Endodermal cell (in vitro differentiated cells): Measurements from ENCODE around the gene IDE. TPM values are rescaled to one million over a fixed set of nuclear protein-coding genes. Genes with fewer than 3 reads are reported as not detected.

Source experiments
- DNase-seq: peaks from one replicate; pipeline ENCODE4 v3.0.0-alpha.2; 2017
- H3K27ac ChIP-seq: 2 replicates; pipeline ENCODE4 v1.5.1; 2013; ENCODE audit warnings: mild to moderate bottlenecking, low read depth, low read length, moderate library complexity
- H3K27me3 ChIP-seq: 2 replicates; pipeline ENCODE4 v1.6.1; 2013; ENCODE audit warnings: mild to moderate bottlenecking, low read length, moderate library complexity; ENCODE audit not compliant: insufficient read depth, control insufficient read depth, poor library complexity, severe bottlenecking
- H3K36me3 ChIP-seq: 2 replicates; pipeline ENCODE4 v1.7.0; 2013; ENCODE audit warnings: mild to moderate bottlenecking, low read length, moderate library complexity; ENCODE audit not compliant: control insufficient read depth, insufficient read depth
- H3K4me1 ChIP-seq: one replicate; pipeline ENCODE4 v1.7.0; 2013; ENCODE audit warnings: low read length; ENCODE audit not compliant: control insufficient read depth, insufficient read depth
- H3K4me3 ChIP-seq: 2 replicates; pipeline ENCODE4 v1.5.1; 2013; ENCODE audit warnings: mild to moderate bottlenecking, low read length, moderate library complexity
- H3K9ac ChIP-seq: 2 replicates; pipeline ENCODE4 v1.6.1; 2013; ENCODE audit warnings: mild to moderate bottlenecking, low read length, moderate library complexity; ENCODE audit not compliant: poor library complexity, severe bottlenecking; ENCODE audit errors: extremely low read depth
- H3K9me3 ChIP-seq: 2 replicates; pipeline ENCODE4 v1.6.1; 2013; ENCODE audit warnings: mild to moderate bottlenecking, low read length, moderate library complexity; ENCODE audit not compliant: control insufficient read depth
- H3K27ac Mint-ChIP-seq: 2 replicates; pipeline ENCODE4 v1.8.0; 2020; ENCODE audit warnings: mixed read lengths
- H3K27me3 Mint-ChIP-seq: 2 replicates; pipeline ENCODE4 v1.8.0; 2021; ENCODE audit warnings: mild to moderate bottlenecking, mixed read lengths; ENCODE audit not compliant: insufficient read depth
- H3K36me3 Mint-ChIP-seq: 2 replicates; pipeline ENCODE4 v1.8.0; 2020; ENCODE audit warnings: low read depth, mixed read lengths
- H3K4me1 Mint-ChIP-seq: 2 replicates; pipeline ENCODE4 v1.8.0; 2020; ENCODE audit warnings: mixed read lengths
- H3K4me3 Mint-ChIP-seq: 2 replicates; pipeline ENCODE4 v1.8.0; 2020; ENCODE audit warnings: mild to moderate bottlenecking, moderate library complexity, mixed read lengths
- H3K9me3 Mint-ChIP-seq: 2 replicates; pipeline ENCODE4 v1.8.0; 2020; ENCODE audit warnings: mild to moderate bottlenecking, mixed read lengths
- WGBS, 2 experiments: methylation state at CpG; one replicate each; pipeline versions ENCODE4 v1.1.5 to v1.1.7; 2013; ENCODE audit warnings: missing lambda C conversion rate in 2 of 2, mixed read lengths in 1 of 2; ENCODE audit not compliant: insufficient coverage in 1 of 2, insufficient read length in 1 of 2; 5-methylcytosine and 5-hydroxymethylcytosine counted together
- total RNA-seq, 2 donors: library from RNA; stranded (reverse); fragmentation: NEBNext Ultra II Directional in 1 of 2; extraction: Animal tissue kit (Norgen Biotek cat#: 25700) in 1 of 2; gene quantifications; 2 replicates in 1 of 2; 3 replicates in 1 of 2; pipeline ENCODE4 v1.2.1, GENCODE V29; 2021
- TF ChIP-seq, protein P1 (sequence below): fragments of 200-600 bp; sonication (generic); conservative IDR thresholded peaks from 2 replicates; pipeline ENCODE4 v1.5.0; 2021; ENCODE audit warnings: antibody characterized with exemption, mild to moderate bottlenecking

The IDE gene
- total RNA-seq, 2 donors from 2014 or later = 56.3 to 63.3 TPM

DNA sequence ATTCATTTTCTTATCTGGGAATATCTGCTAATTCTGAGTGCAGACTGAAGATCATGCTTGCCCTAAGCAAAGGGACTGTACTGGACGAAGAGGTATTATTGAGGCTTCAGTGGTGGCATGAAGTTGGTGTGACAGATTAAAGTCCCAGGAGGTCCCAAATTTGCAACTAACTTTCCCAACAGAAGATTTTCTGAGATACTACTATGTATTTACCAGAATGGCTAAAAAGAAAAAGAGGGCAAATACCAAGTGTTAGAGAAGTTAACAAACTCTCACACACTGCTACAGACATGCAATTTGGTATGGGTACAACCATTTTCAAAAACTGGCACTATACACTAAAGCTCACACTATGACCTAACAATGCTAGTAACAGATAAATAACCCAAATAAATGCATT is 28.3 kb downstream of the IDE start:
- H3K9ac ChIP-seq = no peak overlapping the region
- H3K9me3 ChIP-seq = no peaks in the 10 kb centered on the region
- peaks cover 5% of the 10 kb centered on the region for H3K36me3 ChIP-seq
- Mint-ChIP-seq H3K27ac (no peak overlapping the region), H3K4me1 (peaks cover 24% of the 10 kb centered on the region), H3K9me3 (no peaks in the 10 kb centered on the region), H3K4me3 (no peak overlapping the region), H3K27me3 (no peaks in the 10 kb centered on the region), H3K36me3 (no peaks in the 10 kb centered on the region)
- TF ChIP-seq, protein P1, sequence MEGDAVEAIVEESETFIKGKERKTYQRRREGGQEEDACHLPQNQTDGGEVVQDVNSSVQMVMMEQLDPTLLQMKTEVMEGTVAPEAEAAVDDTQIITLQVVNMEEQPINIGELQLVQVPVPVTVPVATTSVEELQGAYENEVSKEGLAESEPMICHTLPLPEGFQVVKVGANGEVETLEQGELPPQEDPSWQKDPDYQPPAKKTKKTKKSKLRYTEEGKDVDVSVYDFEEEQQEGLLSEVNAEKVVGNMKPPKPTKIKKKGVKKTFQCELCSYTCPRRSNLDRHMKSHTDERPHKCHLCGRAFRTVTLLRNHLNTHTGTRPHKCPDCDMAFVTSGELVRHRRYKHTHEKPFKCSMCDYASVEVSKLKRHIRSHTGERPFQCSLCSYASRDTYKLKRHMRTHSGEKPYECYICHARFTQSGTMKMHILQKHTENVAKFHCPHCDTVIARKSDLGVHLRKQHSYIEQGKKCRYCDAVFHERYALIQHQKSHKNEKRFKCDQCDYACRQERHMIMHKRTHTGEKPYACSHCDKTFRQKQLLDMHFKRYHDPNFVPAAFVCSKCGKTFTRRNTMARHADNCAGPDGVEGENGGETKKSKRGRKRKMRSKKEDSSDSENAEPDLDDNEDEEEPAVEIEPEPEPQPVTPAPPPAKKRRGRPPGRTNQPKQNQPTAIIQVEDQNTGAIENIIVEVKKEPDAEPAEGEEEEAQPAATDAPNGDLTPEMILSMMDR = no peak
- H3K4me1 ChIP-seq = peaks cover 8% of the 10 kb centered on the region
- no peak overlapping the region for H3K27ac ChIP-seq
- H3K27me3 ChIP-seq = no peaks in the 10 kb centered on the region
- no peak overlapping the region for H3K4me3 ChIP-seq
- no peak for DNase-seq
- 63% methylated on average over 1 of the region's 1 CpG; no CpG with 5 or more reads in 1 of the 2 experiments for WGBS, 2 experiments

GRCh38 chr10:92544296-92544695 is 29.6 kb downstream of the IDE start:
- no peak overlapping the region for H3K27ac Mint-ChIP-seq
- no peaks in the 10 kb centered on the region for H3K9me3 Mint-ChIP-seq
- WGBS, 2 experiments = 97% methylated on average over 2 of the region's 3 CpGs; no CpG with 5 or more reads in 1 of the 2 experiments
- Histone ChIP-seq H3K9ac (no peak overlapping the region), H3K27ac (no peak overlapping the region), H3K4me3 (no peak overlapping the region), H3K36me3 (peaks cover 5% of the 10 kb centered on the region), H3K9me3 (no peaks in the 10 kb centered on the region), H3K4me1 (peaks cover 8% of the 10 kb centered on the region), H3K27me3 (no peaks in the 10 kb centered on the region)
- no peaks in the 10 kb centered on the region for H3K27me3 Mint-ChIP-seq
- H3K4me1 Mint-ChIP-seq = peaks cover 24% of the 10 kb centered on the region
- TF ChIP-seq, protein P1 = no peak
- H3K4me3 Mint-ChIP-seq = no peak overlapping the region
- H3K36me3 Mint-ChIP-seq = peaks cover 4% of the 10 kb centered on the region
- DNase-seq = no peak

DNA sequence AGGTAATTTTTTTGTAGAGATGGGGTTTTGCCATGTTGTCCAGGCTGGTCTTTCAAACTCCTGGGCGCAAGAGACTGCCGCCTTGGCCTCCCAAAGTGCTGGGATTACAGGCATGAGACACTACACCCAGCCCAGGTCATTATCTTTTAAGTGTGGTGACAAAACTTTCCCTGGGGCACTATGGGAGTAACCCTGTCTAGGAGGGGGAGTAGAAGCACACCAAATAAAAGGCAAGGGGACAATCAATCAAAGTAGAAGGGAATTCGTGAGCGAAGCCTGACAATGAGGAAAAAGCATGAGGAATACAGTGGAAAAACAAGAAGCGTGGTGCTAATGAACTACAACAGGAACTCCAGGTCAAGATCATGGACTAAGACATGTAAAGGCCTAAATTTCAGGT is 31.4 kb downstream of the IDE start:
- Histone ChIP-seq H3K27me3 (no peaks in the 10 kb centered on the region), H3K9me3 (no peaks in the 10 kb centered on the region), H3K36me3 (no peaks in the 10 kb centered on the region), H3K27ac (no peak overlapping the region), H3K9ac (no peak overlapping the region), H3K4me1 (peaks cover 8% of the 10 kb centered on the region), H3K4me3 (no peak overlapping the region)
- Mint-ChIP-seq H3K27me3 (no peaks in the 10 kb centered on the region), H3K9me3 (no peaks in the 10 kb centered on the region), H3K4me1 (peaks cover 24% of the 10 kb centered on the region), H3K36me3 (peaks cover 7% of the 10 kb centered on the region), H3K4me3 (no peak overlapping the region), H3K27ac (peak overlapping the region; percentile 36)
- 91 to 95% methylated on average over 3 to 5 of the region's 5 CpGs for WGBS, 2 experiments
- no peak for DNase-seq
- TF ChIP-seq, protein P1 = no peak
